SK-N-SH (cell line): ENCODE data around the gene NAV2. TPM values are rescaled to one million over a fixed set of nuclear protein-coding genes. Genes with fewer than 3 reads are reported as not detected.

Experiments
- CTCF ChIA-PET: fragments of 300-600, 350-600 bp; formaldehyde crosslinking; extraction: SDS; loops from one replicate; lab custom pipeline; 2021; lab: Yijun Ruan, JAX
- POLR2A ChIA-PET: fragments of 350-600 bp; sonication (Branson Sonifier 250); formaldehyde crosslinking; extraction: SDS; loops from one replicate; lab custom pipeline; 2020; ENCODE audit warnings: antibody characterized with exemption, inconsistent platforms; lab: Yijun Ruan, JAX
- DNase-seq: peaks from one replicate; pipeline ENCODE4 v3.0.0; 2012
- H2AFZ ChIP-seq: fragments of 200-600 bp; sonication (generic); 2 replicates; pipeline ENCODE4 v1.8.1; 2016; ENCODE audit warnings: antibody characterized with exemption, mild to moderate bottlenecking, low read depth
- H3F3A ChIP-seq: fragments of 200-600 bp; sonication (generic); replicated peaks from 2 replicates; pipeline ENCODE3; 2016; ENCODE audit warnings: antibody characterized with exemption, mild to moderate bottlenecking; ENCODE audit not compliant: insufficient read depth
- H3K27ac ChIP-seq, 2 experiments: fragments of 200-500 bp in 1 of 2; fragments of 200-600 bp in 1 of 2; sonication (Bioruptor generic) in 1 of 2; sonication (generic), shearing (Covaris generic) in 1 of 2; 2 replicates each; pipeline versions ENCODE4 v1.5.1 to v1.6.1; 2014 to 2016; ENCODE audit warnings: low read depth in 2 of 2, inconsistent platforms in 1 of 2, low read length in 1 of 2, mild to moderate bottlenecking in 1 of 2, mixed read lengths in 1 of 2
- H3K27me3 ChIP-seq: fragments of 200-600 bp; sonication (generic), shearing (Covaris generic); 2 replicates; pipeline ENCODE4 v1.6.1; 2016; ENCODE audit warnings: mixed run types; ENCODE audit not compliant: insufficient read depth
- H3K36me3 ChIP-seq, 2 experiments: fragments of 200-500 bp in 1 of 2; fragments of 200-600 bp in 1 of 2; sonication (Bioruptor generic) in 1 of 2; sonication (generic) in 1 of 2; replicated peaks in 1 of 2; 2 replicates each; pipeline versions ENCODE3 to v1.5.1; 2014 to 2016; ENCODE audit warnings: low read length in 1 of 2, mild to moderate bottlenecking in 1 of 2; ENCODE audit not compliant: insufficient read depth in 2 of 2, control insufficient read depth in 1 of 2
- H3K4me1 ChIP-seq, 2 experiments: fragments of 200-500 bp in 1 of 2; fragments of 200-600 bp in 1 of 2; sonication (Bioruptor generic) in 1 of 2; sonication (generic), shearing (Covaris generic) in 1 of 2; 2 replicates each; pipeline versions ENCODE4 v1.5.1 to v1.6.1; 2014 to 2016; ENCODE audit warnings: low read depth in 1 of 2, low read length in 1 of 2, mixed run types in 1 of 2; ENCODE audit not compliant: insufficient read depth in 2 of 2, control insufficient read depth in 1 of 2
- H3K4me2 ChIP-seq: fragments of 200-600 bp; sonication (generic), shearing (Covaris generic); 2 replicates; pipeline ENCODE4 v1.6.1; 2017; ENCODE audit warnings: mixed run types
- H3K4me3 ChIP-seq, 2 experiments: fragments of 200-500 bp in 1 of 2; fragments of 200-600 bp in 1 of 2; sonication (Bioruptor generic) in 1 of 2; sonication (generic), shearing (Covaris generic) in 1 of 2; 2 replicates each; pipeline versions ENCODE4 v1.5.1 to v1.8.1; 2014 to 2016; ENCODE audit warnings: low read depth in 2 of 2, inconsistent platforms in 1 of 2, low read length in 1 of 2, mild to moderate bottlenecking in 1 of 2, mixed read lengths in 1 of 2, moderate library complexity in 1 of 2
- H3K79me2 ChIP-seq: fragments of 200-600 bp; sonication (generic); 2 replicates; pipeline ENCODE4 v1.8.1; 2017; ENCODE audit warnings: mild to moderate bottlenecking; ENCODE audit not compliant: insufficient read depth
- H3K9ac ChIP-seq: fragments of 200-600 bp; sonication (generic); 2 replicates; pipeline ENCODE4 v1.6.1; 2017; ENCODE audit warnings: mixed run types
- H3K9me2 ChIP-seq: fragments of 200-600 bp; sonication (generic); 2 replicates; pipeline ENCODE4 v1.6.1; 2017; ENCODE audit warnings: mixed run types
- H3K9me3 ChIP-seq: fragments of 200-600 bp; sonication (generic); 2 replicates; pipeline ENCODE4 v1.6.1; 2017; ENCODE audit warnings: mixed run types, mild to moderate bottlenecking, moderate library complexity
- H4K20me1 ChIP-seq: fragments of 200-600 bp; sonication (generic); 2 replicates; pipeline ENCODE4 v1.6.1; 2017; ENCODE audit warnings: mild to moderate bottlenecking, mixed run types; ENCODE audit not compliant: insufficient read depth
- FOSL2 ChIP-seq: IDR thresholded peaks from 2 replicates; pipeline ENCODE4 v1.4.0; 2012; ENCODE audit warnings: low read depth, mild to moderate bottlenecking, moderate library complexity, borderline replicate concordance
- FOXM1 ChIP-seq: IDR thresholded peaks from 2 replicates; pipeline ENCODE4 v1.4.0; 2012; ENCODE audit warnings: low read depth, mild to moderate bottlenecking
- SMC3 ChIP-seq: IDR thresholded peaks from 2 replicates; pipeline ENCODE4 v1.6.1; 2012; ENCODE audit warnings: low read depth, low read length, improper control_type of control experiment
- TAF1 ChIP-seq: IDR thresholded peaks from 2 replicates; pipeline ENCODE4 v1.6.1; 2012; ENCODE audit warnings: low read depth, mild to moderate bottlenecking, low read length, moderate library complexity, borderline replicate concordance
- WGBS: methylation state at CpG from one replicate; pipeline ENCODE4 v1.1.6; 2017; ENCODE audit warnings: low lambda C conversion rate; 5-methylcytosine and 5-hydroxymethylcytosine counted together
- polyA plus RNA-seq, 3 experiments: library from polyadenylated mRNA; depleted of rRNA; stranded (reverse); fragments of >200 nt; gene quantifications; 2 replicates each; pipeline ENCODE4 v1.2.3, GENCODE V29; 2012
- TF ChIP-seq, protein P1 (sequence below): IDR thresholded peaks from 2 replicates; pipeline ENCODE4 v1.6.1; 2012; ENCODE audit warnings: mild to moderate bottlenecking, low read depth, low read length, moderate library complexity
- TF ChIP-seq, protein P2 (sequence below): IDR thresholded peaks from 2 replicates; pipeline ENCODE4 v1.4.0; 2012; ENCODE audit warnings: low read depth, borderline replicate concordance
- TF ChIP-seq, protein P3 (sequence below): fragments of 150-350 bp; IDR thresholded peaks from 2 replicates; pipeline ENCODE4 v1.6.1; 2017; ENCODE audit warnings: antibody characterized with exemption, low read length, low read depth, borderline replicate concordance

Gene NAV2
- polyA plus RNA-seq, 1 of the 3 experiments (the other 2 are of a cell fraction), result 26.2 TPM

DNA sequence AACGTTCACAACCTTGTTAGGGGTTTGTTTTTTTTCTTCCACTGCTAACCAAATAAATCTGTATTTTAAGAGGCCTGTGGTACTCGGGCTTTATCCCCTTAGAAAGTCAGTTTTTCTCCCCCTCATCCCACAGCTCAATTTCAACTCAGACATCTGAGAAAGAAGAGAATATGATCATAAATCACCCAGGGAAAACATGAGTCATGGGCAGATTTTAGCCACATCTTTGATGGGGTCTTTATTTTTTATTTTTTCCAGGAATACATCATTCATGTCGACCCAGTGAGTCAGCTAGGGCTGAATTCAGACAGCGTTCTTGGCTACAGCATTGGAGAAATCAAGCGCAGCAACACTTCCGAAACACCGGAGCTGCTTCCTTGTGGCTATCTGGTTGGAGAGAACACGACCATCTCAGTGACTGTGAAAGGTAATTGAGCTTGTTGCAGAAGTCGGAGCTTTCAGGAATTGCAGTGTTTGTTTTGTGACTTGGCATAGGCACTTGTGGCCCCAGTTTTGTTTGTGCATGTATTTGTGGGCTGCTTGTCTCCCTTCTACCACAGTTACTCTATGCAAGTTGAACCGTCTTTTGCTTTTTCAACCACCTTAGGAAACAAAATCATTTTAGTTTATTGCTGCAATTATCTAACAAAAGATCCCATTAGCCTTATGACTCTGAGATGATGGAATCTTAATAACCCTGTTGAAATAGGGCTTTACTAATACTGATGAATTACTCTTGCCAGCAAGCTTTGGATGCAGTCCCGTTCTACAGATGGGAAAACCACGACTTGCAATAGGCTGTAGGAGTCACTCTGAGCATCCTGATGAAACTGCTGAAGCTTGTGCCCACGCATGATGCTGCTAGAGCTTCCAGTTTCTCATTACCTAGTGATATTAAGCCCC is 384.9 kb downstream of the NAV2 start (continued):
- TF ChIP-seq, protein P1, sequence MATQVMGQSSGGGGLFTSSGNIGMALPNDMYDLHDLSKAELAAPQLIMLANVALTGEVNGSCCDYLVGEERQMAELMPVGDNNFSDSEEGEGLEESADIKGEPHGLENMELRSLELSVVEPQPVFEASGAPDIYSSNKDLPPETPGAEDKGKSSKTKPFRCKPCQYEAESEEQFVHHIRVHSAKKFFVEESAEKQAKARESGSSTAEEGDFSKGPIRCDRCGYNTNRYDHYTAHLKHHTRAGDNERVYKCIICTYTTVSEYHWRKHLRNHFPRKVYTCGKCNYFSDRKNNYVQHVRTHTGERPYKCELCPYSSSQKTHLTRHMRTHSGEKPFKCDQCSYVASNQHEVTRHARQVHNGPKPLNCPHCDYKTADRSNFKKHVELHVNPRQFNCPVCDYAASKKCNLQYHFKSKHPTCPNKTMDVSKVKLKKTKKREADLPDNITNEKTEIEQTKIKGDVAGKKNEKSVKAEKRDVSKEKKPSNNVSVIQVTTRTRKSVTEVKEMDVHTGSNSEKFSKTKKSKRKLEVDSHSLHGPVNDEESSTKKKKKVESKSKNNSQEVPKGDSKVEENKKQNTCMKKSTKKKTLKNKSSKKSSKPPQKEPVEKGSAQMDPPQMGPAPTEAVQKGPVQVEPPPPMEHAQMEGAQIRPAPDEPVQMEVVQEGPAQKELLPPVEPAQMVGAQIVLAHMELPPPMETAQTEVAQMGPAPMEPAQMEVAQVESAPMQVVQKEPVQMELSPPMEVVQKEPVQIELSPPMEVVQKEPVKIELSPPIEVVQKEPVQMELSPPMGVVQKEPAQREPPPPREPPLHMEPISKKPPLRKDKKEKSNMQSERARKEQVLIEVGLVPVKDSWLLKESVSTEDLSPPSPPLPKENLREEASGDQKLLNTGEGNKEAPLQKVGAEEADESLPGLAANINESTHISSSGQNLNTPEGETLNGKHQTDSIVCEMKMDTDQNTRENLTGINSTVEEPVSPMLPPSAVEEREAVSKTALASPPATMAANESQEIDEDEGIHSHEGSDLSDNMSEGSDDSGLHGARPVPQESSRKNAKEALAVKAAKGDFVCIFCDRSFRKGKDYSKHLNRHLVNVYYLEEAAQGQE, result 0 out of 2 replicates have a peak, but pooled peaks have one; percentile 58
- TF ChIP-seq, protein P2, sequence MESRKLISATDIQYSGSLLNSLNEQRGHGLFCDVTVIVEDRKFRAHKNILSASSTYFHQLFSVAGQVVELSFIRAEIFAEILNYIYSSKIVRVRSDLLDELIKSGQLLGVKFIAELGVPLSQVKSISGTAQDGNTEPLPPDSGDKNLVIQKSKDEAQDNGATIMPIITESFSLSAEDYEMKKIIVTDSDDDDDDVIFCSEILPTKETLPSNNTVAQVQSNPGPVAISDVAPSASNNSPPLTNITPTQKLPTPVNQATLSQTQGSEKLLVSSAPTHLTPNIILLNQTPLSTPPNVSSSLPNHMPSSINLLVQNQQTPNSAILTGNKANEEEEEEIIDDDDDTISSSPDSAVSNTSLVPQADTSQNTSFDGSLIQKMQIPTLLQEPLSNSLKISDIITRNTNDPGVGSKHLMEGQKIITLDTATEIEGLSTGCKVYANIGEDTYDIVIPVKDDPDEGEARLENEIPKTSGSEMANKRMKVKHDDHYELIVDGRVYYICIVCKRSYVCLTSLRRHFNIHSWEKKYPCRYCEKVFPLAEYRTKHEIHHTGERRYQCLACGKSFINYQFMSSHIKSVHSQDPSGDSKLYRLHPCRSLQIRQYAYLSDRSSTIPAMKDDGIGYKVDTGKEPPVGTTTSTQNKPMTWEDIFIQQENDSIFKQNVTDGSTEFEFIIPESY, result 0 out of 2 replicates have a peak, but pooled peaks have one; percentile 62
- TF ChIP-seq FOSL2 (peak; percentile 97), FOXM1 (peak; percentile 84; the same call in 1 of the 2 replicates), TAF1 (no peak)
- TF ChIP-seq, protein P3, sequence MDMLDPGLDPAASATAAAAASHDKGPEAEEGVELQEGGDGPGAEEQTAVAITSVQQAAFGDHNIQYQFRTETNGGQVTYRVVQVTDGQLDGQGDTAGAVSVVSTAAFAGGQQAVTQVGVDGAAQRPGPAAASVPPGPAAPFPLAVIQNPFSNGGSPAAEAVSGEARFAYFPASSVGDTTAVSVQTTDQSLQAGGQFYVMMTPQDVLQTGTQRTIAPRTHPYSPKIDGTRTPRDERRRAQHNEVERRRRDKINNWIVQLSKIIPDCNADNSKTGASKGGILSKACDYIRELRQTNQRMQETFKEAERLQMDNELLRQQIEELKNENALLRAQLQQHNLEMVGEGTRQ, result no peak

- Histone ChIP-seq H2AFZ (no peak overlapping the region), H3K27ac (peak overlapping the region; percentile 87 to 100; a peak in 3 of 4 replicates), H3K4me3 (no peak overlapping the region), H3K79me2 (peaks cover 27% of the 10 kb centered on the region), H3K27me3 (no peaks in the 10 kb centered on the region), H3K4me2 (peak overlapping the region; percentile 46; the same call in 1 of the 2 replicates), H3K36me3 (peaks cover 81 to 89% of the 10 kb centered on the region in 2 experiments), H3K9me2 (no peaks in the 10 kb centered on the region), H3K4me1 (peaks cover 8 to 20% of the 10 kb centered on the region in 2 experiments), H3F3A (peaks cover 55% of the 10 kb centered on the region), H3K9ac (no peak overlapping the region), H4K20me1 (0 out of 2 replicates have a peak, but pooled peaks cover 4% of the 10 kb centered on the region), H3K9me3 (no peaks in the 10 kb centered on the region)
- 96% methylated on average over 2 of the region's 2 CpGs for WGBS
- DNase-seq, result no peak
- POLR2A ChIA-PET, result no interaction called here
- CTCF ChIA-PET, result interaction anchor here (0.9 to 9.6 kb wide), 4 partner anchors 8 to 148 kb away, joined by 3 to 60 read pairs (median 6); no protein-coding TSS in a partner anchor
- TF ChIP-seq SMC3 (no peak), FOXM1 (no peak)
Observed at GRCh38 chr11:20099527-20099926, 386.9 kb downstream of the NAV2 start.
